Gastroesophageal sphincter (tissue), 3 donors: ENCODE measurements around the gene PPIF.

Source experiments
- POLR2A ChIP-seq, 2 donors: fragments of 450-650 bp; IDR thresholded peaks; one replicate each; pipeline ENCODE4 v1.6.1; 2017; ENCODE audit warnings: antibody characterized with exemption in 2 of 2, mild to moderate bottlenecking in 2 of 2, moderate library complexity in 1 of 2
- TF ChIP-seq, protein P1 (sequence below), 4 experiments: fragments of 200-600 bp in 2 of 4; fragments of 450-650 bp in 2 of 4; sonication (generic) in 1 of 4; IDR thresholded peaks; one replicate each; pipeline ENCODE4 v1.5.1; 2017 to 2019; ENCODE audit warnings: antibody characterized with exemption in 4 of 4, mild to moderate bottlenecking in 2 of 4, moderate library complexity in 2 of 4

DNA sequence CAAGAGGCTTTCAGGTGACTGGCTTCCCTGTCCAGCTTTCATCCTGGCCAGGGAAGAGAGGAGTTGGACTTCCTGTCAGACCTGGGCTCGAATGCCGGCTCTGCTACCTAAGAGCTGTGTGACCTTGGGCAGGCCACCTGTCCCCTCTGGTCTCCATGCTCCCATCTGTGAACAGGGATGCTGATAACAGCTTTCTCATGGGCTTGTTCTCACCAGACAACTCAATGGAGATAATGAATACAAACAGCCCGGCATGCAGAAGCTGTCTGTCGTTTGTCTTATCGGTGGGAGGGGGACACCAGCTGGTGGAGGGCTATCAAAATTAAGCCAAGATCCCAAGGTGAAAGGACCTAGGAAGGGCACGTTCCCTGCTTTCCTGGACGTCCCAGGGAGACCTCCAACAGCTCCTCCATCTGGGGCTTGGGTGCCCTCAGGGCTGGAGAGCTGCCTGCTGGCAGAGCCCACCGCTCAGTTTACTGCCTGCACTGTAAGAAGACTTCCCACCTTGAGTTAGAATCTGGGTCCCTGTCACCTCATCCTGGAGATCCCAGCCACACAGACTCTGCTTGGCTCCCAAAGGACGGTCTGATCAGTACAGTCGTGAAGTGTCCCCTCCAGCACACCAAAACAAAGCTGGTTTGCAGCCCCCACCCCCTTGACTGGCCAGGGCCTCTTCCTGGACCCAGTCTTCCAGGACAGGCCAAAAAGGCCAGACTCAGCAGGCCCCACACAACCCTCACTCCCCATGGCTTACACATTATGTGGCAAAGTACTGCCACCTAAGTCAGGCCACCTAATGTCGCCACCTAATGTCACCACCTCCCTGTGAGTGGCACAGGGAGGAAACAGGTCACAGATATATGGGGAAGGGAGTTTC lies 40.9 kb downstream of the PPIF start:
- no peak for TF ChIP-seq POLR2A (IDR thresholded peaks at IDR 0.05)
- TF ChIP-seq, protein P1, sequence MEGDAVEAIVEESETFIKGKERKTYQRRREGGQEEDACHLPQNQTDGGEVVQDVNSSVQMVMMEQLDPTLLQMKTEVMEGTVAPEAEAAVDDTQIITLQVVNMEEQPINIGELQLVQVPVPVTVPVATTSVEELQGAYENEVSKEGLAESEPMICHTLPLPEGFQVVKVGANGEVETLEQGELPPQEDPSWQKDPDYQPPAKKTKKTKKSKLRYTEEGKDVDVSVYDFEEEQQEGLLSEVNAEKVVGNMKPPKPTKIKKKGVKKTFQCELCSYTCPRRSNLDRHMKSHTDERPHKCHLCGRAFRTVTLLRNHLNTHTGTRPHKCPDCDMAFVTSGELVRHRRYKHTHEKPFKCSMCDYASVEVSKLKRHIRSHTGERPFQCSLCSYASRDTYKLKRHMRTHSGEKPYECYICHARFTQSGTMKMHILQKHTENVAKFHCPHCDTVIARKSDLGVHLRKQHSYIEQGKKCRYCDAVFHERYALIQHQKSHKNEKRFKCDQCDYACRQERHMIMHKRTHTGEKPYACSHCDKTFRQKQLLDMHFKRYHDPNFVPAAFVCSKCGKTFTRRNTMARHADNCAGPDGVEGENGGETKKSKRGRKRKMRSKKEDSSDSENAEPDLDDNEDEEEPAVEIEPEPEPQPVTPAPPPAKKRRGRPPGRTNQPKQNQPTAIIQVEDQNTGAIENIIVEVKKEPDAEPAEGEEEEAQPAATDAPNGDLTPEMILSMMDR (IDR thresholded peaks at IDR 0.05): no peak
